ENCODE measurements around the gene PGAP6.
"Not testable (repeated sequence)": the region's sequence is repeated elsewhere in the genome, so short reads cannot be mapped to it uniquely, and the experiment has no call there.

Gene PGAP6

GRCh38 chr16:401468-402348 is 19.9 kb upstream of the PGAP6 start, which contains the start of gene DECR2:
Gene DECR2 (plus strand): TSS chr16:401885. CDS start chr16:401964, 79 bp downstream.
- DNase-seq (ENCODE audit: low read depth in 2 of 2), result peak; percentile 95 to 98

- DNase-seq (ENCODE audit: low read depth in 2 of 2), result no peak
Measured at GRCh38 chr16:400061-400591, 18.3 kb upstream of the PGAP6 start.

- DNase-seq (ENCODE audit: low read depth in 2 of 2), result no peak
Measured at GRCh38 chr16:399340-400019, 17.7 kb upstream of the PGAP6 start.

- DNase-seq (ENCODE audit: low read depth in 2 of 2), result no peak
Measured at GRCh38 chr16:398561-399339, 17.0 kb upstream of the PGAP6 start.

GRCh38 chr16:397736-398332 is 16.1 kb upstream of the PGAP6 start:
- no peak for DNase-seq (ENCODE audit: low read depth in 2 of 2)

GRCh38 chr16:397135-397661 is 15.4 kb upstream of the PGAP6 start, which contains the start of gene NME4:
Gene NME4 (plus strand): TSS chr16:397199. CDS start chr16:397223, 24 bp downstream.
- no peak for DNase-seq (ENCODE audit: low read depth in 2 of 2)

- DNase-seq (ENCODE audit: low read depth in 2 of 2), result no peak
Measured at GRCh38 chr16:396605-397004, 14.8 kb upstream of the PGAP6 start.

GRCh38 chr16:396199-396598 is 14.4 kb upstream of the PGAP6 start:
- DNase-seq (ENCODE audit: low read depth in 2 of 2), result no peak

GRCh38 chr16:392450-393030 is 10.8 kb upstream of the PGAP6 start:
- no peak for DNase-seq (ENCODE audit: low read depth in 2 of 2)

- DNase-seq (ENCODE audit: low read depth in 2 of 2), result peak; percentile 54 to 81
Measured at GRCh38 chr16:391885-392335, 10.1 kb upstream of the PGAP6 start.

- DNase-seq (ENCODE audit: low read depth in 2 of 2), result no peak
Measured at GRCh38 chr16:389352-389751, 7.6 kb upstream of the PGAP6 start.

- not testable (repeated sequence) for DNase-seq (ENCODE audit: low read depth in 2 of 2)
Measured at GRCh38 chr16:387761-388666, 6.2 kb upstream of the PGAP6 start.

- no peak for DNase-seq (ENCODE audit: low read depth in 2 of 2)
Measured at GRCh38 chr16:386641-387156, 4.9 kb upstream of the PGAP6 start.

- DNase-seq (ENCODE audit: low read depth in 2 of 2), result no peak
Measured at GRCh38 chr16:383326-384051, 1.7 kb upstream of the PGAP6 start.

GRCh38 chr16:381012-381788 is 578 bp downstream of the PGAP6 start:
- no peak for DNase-seq (ENCODE audit: low read depth in 2 of 2)

- no peak for DNase-seq (ENCODE audit: low read depth in 2 of 2)
Measured at GRCh38 chr16:380762-381011, 1.1 kb downstream of the PGAP6 start.

- no peak for DNase-seq (ENCODE audit: low read depth in 2 of 2)
Measured at GRCh38 chr16:379961-380761, 1.6 kb downstream of the PGAP6 start.

Data from activated CD8-positive, alpha-beta memory T cell treated with anti-CD3 and anti-CD28 coated beads for 4 hours (primary cell).